ENCODE measurements around the gene MIPEP. TPM values are rescaled to one million over a fixed set of nuclear protein-coding genes. Genes with fewer than 3 reads are reported as not detected.
"Not testable (repeated sequence)": the region's sequence is repeated elsewhere in the genome, so short reads cannot be mapped to it uniquely, and the experiment has no call there.

The MIPEP gene
- total RNA-seq, 1 donor from 2014 or later, result 22.9 TPM

DNA sequence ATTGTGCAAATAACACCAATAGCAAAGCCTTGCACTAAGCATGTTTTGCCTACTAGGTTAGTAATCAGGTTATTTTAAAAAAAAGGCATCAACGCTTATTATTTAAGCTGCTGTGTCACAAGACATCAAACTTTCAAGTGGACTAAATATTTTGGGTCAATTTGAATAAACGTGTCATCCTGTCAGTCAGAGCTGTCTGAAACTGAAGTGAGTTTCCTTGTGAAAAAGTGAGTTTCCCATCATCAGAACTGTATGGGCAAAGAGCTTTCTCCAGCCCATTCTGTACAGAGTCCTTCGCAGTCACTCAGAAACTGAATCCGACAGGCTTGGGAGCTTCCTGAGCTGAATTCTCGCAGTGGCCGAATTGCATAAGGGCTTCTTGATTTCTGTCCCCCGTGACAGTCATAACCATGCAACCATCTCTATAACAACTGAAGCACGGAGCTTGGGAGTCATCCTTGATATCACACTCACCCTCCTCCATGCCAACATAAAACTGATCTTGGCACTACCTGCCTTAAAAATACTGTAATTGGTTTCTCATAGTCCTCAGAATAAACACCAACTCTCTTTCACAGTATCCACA is 139.8 kb downstream of the MIPEP start:
- no peak for DNase-seq (ENCODE audit: low read depth, low spot score)

DNA sequence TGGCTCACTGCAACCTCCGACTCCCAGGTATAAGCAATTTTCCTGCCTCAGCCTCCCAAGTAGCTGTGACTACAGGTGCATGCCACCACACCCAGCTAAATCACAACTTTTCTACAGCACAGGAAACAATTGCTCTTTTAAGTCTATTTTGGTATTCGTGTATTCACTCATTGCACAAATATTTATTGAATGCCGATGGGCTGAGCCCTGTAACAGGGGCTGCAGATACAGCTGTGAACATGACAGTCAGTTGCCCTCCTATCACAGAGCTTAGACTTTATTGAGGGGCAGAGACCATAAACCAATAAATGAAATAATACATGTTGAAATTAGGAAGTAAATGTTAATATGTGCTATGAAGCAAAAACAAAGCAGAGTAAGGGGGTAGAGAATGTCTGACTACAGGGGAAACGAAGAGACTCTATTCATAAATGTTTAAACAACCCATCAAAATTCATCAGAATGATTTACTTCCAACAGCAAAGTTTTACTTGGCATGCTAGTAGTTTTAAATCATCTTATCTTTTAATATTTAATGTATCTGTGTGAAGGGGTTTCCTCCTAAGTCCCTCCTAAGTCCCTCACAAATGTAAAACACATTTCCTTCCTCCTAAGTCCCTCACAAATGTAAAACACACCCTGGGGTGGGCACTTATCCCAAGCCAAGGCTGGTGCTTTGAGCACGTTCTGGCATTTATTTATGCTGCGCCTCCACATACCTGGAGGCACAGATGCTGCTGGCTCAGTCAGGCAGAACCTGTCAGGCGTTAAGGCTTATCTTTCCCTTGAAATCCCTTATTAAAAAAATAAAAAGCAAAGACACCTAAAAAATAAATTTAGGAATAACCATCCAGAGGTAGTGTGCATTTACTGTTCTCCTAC is 140.8 kb downstream of the MIPEP start:
- no peak for DNase-seq (ENCODE audit: low read depth, low spot score)

DNA sequence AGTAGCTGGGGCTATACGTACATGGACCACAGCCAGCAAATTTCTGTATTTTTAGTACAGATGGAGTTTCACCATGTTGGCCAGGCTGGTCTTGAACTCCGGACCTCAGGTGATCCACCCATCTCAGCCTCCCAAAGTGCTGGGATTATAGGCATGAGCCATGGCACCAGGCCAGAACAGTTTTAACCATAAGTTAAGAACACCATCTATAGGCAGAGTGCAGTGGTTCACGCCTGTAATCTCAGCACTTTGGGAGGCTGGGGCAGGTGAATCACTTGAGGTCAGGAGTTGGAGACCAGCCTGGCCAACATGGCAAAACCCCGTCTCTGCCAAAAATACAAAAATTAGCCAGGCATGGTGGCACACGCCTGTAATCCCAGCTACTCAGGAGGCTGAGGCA is 143.1 kb downstream of the MIPEP start:
- DNase-seq (ENCODE audit: low read depth, low spot score), result not testable (repeated sequence)

DNA sequence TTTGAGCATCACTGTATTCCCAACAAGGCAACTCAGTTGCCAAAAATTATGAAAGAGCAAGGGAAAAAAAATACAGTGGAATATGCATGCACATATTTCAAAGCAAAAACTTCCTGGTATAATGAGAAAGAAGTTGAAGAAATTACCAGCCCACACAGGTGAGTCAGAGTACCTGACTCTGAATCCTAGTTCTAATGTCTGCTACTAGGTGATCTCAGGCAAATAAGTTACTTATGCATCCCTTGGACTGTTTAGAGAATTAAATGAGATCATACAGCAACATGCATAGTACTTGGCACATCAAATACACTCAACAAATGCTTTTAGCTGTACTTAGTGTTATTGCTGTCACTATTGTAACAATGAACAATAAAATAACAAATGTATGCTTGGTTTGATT is 144.9 kb downstream of the MIPEP start:
- no peak for DNase-seq (ENCODE audit: low read depth, low spot score)

DNA sequence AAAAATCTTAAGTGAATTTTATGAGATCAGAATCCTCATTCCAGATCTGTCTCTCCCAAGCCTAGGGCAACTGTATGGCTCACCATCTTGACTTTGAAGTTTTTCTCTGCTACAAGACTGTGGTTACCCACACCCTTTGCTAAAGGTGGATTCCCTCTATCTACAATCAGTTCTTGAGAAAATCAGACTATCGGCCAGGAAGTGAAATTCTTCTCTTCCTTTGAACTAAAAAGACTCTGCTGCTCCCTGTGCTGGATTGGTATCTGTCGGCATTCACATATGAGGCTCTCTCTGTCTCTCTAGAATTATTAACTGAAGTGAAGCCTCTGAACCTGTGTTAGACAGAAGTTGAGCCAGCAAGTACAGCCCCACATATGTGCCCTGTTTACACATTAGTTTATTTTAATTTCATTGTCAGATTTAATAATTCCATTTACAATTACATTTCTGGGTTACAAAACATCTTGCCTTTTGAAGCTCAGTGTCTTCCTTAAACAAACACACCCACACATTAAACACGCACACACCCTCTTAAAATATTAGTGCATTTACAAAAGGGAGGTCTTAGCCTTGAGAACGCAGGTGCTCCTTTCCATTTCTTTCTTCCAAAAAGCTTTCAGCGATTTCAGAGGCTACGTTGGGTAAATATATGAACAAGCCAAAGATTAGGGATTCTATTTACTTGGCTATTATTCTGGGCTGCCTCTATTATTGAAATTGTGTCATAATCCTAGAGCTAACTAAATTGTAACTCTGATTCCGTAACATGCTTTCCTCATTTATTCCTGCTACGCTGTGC is 145.7 kb downstream of the MIPEP start:
- DNase-seq (ENCODE audit: low read depth, low spot score), result no peak

DNA sequence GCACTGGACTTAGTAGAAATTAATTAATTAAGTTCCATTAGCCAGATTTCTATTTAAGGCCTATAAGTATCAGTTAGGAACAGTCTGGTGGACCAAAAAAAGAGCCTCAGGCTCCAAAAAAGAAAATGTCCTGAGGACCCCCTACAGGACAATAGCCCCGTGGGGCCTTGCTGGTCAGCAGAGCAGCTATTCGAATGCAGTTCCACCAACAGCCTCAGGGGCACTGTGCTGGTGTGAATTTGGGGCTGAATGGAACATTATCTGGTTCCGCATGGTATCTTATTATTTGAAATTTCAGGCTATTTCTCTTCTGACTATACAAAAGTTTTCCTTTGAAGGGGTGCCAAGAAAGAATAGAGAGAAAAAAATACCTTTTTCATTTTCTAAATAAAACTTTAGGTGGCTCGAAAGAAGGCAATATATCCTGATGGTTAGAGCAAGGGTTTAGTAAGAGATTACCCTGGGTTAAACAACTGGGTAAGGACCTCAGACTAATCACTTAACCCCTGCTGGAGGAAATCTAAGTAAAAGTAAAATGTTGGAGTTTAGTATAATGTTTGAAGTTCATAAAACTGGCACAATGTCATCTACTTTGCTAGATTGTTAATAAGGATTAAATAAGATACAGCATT is 147.2 kb downstream of the MIPEP start:
- no peak for DNase-seq (ENCODE audit: low read depth, low spot score)

DNA sequence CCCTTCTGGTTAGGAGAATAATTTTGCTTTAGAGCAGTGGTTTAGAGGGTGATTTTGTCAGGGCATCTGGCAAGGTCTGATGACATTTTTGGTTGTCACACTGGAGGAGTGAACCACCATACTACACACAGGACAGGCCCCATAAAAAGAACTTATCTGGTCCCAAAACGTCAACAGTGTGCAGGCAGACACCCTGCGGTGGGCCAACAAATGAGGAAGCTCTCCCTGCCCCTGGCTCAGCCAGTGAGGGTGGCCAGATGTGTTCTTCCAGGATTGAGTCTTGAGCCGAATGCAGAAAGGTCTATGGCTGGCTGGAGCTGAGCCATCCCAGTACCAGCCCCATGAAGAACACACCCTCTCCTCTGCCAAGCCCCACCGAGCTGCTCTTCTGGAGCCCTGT is 149.2 kb downstream of the MIPEP start:
- DNase-seq (ENCODE audit: low read depth, low spot score), result no peak

DNA sequence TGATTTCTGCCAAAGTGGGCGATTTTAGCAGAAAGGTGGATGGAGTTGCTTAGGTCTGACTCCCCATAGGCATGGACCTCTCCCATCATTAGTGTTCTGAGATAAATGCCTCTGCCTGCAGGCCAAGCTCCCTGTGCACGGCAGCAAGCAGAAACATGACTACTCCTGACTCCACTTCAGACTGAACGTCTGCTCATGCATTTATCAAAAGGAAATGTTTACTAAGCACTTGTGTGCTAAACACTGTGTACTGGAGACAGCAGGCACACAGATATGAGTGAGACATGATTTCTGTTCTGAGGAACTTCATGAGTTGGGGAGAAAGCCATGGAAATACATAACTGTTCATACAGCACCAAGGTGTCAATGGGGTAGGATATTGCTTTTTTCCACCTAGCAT is 149.6 kb downstream of the MIPEP start:
- no peak for DNase-seq (ENCODE audit: low read depth, low spot score)

DNA sequence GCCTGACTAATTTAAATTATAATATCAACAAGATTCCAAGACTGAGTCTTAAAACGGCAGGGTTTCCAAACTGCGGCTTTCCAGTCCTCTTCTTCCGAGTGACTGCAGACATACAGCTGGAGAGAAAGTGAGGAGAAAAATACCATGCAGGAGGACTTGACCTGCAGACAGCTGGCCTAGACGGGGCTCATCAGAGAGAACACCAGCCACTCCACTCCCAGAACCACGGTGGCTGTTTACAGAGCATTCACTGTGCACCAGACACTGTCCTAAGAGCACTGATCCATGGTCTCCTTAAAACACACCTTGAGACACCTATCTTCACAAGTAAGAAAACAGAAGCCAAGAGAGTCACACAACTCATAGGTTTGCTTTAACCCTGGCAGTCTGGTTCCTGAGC is 152.7 kb downstream of the MIPEP start:
- DNase-seq (ENCODE audit: low read depth, low spot score), result no peak

DNA sequence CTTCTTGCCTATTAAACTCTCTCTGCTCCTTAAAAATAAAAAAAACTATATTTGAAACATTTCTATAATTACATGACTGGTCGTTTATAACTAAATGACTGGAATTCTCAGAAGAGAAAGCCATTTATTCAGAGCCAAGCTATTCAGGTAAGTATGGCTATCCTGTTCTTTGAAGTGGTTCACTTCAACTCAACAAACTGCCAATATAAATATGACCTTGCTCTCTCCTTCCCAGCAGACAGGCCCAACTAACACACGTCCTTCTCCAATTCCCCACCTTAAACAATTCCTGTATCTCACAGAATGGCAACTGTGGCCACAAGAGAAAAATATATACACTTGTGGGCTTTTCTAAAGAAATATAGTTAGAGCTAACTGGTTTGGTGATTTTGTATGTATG is 153.9 kb downstream of the MIPEP start:
- no peak for DNase-seq (ENCODE audit: low read depth, low spot score)

DNA sequence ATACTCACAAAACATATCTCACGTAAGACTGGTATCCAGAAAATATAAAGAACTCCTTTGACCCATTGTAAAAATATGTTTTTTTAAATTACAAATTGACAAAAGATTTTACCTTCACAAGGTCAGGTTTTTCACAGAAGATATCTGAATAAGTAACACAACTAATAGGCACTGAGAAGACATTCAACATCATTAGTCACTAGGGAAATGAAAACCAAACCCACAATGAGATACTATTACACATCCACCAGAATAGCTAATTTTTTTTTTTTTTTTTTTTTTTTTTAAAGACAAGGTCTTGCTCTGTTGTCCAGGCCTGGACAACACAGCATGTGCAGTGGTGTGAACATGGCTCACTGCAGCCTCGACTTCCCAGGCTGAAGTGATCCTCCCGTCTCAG is 157.5 kb downstream of the MIPEP start:
- no peak for DNase-seq (ENCODE audit: low read depth, low spot score)

DNA sequence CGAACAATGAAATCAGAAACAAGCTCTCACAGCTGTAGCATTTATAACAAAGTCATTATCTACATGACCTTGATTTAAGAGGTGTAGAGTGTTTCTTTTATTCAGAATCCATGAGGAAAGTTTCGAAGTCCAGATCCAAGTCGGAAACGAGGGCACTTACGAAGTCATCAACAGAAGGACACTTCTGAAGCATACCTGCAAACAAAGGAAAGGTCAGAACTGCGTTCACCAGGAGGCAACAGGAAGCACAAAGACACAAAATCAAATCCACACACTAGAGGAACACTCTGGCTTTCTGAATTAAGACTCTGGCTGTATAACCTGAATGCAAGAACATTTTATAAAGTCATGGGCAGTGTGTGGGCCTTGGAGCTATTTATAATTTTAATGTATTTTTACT is 158.9 kb downstream of the MIPEP start:
- DNase-seq (ENCODE audit: low read depth, low spot score), result no peak

DNA sequence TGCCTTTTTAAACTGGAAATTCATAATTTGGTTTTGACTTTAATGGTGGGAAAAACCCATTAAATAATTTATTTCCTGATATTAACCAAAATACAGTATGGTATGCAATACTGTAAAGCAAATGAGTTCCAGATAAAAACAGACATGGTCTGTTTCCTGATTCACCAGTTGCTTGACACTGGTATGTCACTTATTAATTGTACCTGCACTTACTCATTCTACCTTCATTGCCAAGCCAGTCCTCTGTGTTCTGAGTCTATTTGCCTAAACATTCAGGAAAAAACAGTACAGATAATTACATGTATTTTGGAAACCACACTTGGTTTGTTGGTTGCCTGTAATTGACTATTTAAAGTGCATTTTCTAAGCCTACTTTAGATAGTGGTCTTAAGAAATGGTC is 159.7 kb downstream of the MIPEP start:
- DNase-seq (ENCODE audit: low read depth, low spot score), result no peak

DNA sequence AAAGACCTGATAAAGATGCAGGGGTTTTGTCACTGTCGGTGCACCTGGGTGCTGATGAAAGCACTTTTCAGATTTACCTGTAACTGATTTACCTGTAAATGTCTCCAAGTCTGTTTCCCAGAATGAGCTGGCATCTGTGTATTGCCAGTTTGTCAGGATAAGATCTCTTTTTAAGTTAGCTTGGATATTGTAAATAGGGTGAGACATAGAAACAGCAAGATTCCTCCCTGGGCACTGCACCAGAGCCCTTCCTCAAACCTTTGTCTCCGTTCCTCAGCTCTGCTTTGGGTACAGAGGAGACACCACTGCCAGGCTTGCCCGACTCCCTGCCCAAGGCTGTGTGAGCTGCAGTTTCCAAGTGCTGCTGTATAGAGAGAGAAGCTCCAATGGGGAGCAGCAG is 160.4 kb downstream of the MIPEP start:
- no peak for DNase-seq (ENCODE audit: low read depth, low spot score)

DNA sequence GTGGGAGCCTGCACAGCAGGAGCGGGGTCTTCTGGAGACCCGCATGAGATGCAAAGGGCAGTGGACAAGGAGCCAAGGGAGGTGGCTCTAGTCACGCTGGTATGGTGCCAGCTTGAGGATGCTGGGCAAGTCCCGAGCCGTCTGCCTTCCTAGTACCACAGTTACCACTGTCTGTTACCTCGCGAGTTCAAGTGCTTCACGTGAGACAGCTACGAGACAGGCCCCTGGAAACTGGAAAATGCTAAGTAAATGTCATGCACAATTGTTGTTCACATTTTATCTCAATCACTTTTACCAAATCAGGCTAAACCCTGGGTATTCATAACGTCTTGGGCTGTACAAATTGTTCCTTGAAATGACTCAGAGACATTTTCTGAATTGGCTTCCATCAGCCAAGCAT is 163.3 kb downstream of the MIPEP start:
- no peak for DNase-seq (ENCODE audit: low read depth, low spot score)

DNA sequence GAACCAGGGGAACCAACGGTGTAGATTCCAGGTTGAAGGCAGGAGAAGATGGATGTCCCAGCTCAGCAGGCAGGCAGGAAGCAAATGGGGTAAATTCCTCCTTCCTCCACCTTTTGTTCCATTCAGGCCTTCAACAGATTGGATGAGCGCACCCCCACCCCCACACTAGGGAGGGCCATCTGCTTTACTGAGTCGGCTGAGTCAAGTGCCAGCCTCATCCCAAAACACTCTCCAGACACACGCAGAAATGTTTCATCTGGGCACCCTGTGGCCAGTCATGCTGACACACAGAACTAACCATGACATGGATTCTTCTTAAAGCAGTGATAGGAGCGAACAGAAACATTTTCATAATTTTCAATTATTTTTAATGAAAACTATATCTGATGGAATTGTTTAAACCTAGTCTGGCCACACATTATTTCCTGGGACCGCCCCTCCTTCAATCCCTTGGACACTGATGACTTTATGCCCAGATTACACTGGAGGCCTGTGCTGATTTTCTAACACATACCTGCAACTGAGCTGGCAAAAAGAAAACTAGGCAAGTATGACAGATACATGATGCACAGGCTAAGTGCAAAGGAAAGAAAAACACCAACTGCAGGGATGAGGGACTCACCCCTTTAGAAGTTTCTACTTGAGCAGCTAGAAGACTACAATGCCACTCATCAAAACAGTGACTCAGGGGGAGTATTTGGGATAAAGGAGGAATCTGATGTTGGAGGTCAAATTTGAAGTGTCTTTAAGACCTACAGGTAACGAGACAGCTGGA is 164.8 kb downstream of the MIPEP start:
- DNase-seq (ENCODE audit: low read depth, low spot score), result no peak

DNA sequence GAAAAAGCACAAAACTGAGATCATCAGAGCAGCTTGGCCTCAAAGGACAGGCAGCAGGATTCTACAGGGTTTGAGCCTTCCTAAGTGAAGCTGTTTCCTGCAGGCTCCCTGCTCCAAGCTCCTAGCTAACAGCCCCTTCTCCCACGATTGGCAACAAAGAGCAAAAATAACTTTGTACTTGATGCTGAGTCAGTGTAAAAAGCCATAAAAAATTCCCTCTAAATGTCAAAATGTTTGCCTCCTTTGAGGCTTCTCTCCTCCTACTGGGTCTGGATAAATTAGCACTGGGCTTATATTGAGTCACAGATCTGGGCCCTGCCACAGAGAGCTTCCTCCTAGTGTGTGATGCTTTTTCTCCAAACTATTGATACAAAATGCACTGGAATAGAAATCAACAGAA is 165.7 kb downstream of the MIPEP start:
- no peak for DNase-seq (ENCODE audit: low read depth, low spot score)

DNA sequence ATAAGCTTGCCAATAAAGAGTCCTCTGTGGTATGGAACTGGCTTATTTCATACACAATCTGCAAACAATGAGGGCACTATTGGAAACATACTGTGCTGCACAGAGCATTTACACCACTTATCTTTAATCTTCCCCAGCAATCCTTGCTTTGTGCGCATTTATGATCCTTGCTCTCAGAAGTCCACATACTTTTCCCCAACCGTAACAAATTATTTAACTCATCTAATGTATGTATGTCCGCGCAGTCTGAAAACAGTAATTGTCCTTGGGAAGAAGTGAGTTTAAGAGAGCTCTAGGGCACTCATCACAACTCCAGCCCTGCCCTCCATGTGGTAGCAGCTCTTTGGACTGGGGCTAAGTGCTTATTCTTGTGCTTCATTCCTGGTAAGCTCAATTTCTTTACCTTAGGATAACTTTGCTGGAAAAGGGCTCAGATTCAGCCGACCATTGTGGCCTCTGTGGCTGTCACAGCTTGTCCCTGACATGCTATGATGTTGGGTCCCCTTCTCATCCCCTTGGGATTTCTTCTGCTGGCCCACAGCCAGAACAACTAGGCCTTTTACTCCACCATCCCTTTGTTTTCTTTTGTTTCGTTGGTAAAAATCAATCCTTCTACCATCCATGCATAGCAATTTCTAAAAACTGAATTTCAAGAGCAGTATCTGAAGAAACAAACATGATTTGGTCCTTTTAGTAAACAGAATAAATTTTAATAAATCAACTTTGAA is 166.3 kb downstream of the MIPEP start:
- no peak for DNase-seq (ENCODE audit: low read depth, low spot score)

DNA sequence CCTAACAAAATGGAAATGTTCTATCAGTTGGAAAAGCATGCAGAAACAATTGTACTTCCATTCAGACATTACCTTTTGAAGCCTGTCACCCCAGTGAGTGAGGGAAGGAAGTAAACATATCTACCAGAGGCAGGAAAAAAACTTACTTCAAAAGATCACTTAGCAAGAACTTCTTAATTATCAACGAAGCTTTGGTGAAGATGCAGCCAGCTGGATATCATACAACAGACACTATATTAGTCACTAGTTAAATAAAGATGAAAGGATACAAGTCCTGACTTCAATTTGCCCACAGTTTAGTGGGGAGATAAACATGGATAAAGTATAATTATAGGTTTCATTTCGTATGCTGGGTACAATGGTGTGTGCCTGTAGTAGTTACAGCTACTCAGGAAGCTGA is 170.2 kb downstream of the MIPEP start:
- no peak for DNase-seq (ENCODE audit: low read depth, low spot score)

DNA sequence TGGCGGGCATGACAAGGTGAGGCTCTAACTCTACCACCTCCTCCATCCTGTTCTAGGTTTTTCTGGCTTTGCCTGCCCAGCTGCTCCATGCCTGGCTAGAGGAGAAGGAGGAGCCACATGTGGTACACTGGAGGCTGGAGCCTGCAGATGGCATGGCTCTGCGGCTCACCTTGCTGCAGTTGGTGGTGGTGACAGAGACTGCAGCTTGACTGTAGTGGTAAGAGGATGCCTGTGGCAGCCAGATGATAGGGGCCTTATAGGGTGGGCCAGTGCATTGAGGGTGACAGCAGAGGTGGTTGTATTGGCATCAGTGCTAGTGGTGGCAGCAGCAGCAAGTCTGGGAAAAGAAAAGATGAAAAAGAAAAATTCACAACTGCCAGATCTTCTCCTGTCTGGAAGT is 172.8 kb downstream of the MIPEP start:
- DNase-seq (ENCODE audit: low read depth, low spot score), result no peak

All from pulmonary artery endothelial cell (primary cell).